ENCODE results near the gene TMED5. TPM values are rescaled to one million over a fixed set of nuclear protein-coding genes. Genes with fewer than 3 reads are reported as not detected.

The TMED5 gene
- total RNA-seq, 1 experiment from 2014 or later = 32.6 TPM

DNA sequence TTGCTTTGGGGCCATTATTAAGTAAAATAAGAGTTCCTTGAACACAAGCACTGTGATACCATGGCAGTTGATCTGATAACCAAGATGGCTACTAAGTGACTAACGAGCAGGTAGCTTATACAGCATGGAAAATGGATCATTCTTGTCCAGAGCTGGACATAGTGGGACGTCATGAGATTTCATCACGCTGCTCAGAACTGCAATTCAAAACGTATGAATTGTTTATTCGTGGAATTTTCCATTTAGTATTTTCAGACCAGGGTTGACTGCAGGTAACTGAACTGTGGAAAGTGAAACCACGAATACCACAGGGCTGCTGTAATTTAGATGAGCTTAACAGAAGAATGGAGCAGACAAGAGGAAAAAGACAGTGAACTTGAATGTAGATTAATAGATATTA is 39.2 kb upstream of the TMED5 start:
- no peaks in the 10 kb centered on the region for H3K9me2 ChIP-seq (ENCODE audit: insufficient read depth)
- ATAC-seq (no peak), DNase-seq (ENCODE audit: low read depth, low spot score) (no peak)
- TF ChIP-seq, protein P1, sequence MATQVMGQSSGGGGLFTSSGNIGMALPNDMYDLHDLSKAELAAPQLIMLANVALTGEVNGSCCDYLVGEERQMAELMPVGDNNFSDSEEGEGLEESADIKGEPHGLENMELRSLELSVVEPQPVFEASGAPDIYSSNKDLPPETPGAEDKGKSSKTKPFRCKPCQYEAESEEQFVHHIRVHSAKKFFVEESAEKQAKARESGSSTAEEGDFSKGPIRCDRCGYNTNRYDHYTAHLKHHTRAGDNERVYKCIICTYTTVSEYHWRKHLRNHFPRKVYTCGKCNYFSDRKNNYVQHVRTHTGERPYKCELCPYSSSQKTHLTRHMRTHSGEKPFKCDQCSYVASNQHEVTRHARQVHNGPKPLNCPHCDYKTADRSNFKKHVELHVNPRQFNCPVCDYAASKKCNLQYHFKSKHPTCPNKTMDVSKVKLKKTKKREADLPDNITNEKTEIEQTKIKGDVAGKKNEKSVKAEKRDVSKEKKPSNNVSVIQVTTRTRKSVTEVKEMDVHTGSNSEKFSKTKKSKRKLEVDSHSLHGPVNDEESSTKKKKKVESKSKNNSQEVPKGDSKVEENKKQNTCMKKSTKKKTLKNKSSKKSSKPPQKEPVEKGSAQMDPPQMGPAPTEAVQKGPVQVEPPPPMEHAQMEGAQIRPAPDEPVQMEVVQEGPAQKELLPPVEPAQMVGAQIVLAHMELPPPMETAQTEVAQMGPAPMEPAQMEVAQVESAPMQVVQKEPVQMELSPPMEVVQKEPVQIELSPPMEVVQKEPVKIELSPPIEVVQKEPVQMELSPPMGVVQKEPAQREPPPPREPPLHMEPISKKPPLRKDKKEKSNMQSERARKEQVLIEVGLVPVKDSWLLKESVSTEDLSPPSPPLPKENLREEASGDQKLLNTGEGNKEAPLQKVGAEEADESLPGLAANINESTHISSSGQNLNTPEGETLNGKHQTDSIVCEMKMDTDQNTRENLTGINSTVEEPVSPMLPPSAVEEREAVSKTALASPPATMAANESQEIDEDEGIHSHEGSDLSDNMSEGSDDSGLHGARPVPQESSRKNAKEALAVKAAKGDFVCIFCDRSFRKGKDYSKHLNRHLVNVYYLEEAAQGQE (IDR thresholded peaks at IDR 0.05; ENCODE audit: low read depth) = no peak
- ChIA-PET CTCF (no interaction called here), RAD21 (ENCODE audit: low non-redundant PET in 1 of 2, low total read pairs in 2 of 2, uncharacterized antibody in 2 of 2, unreplicated experiment in 2 of 2) (no interaction called here), POLR2A (no interaction called here)
- no peak overlapping the region for H3K4me3 ChIP-seq (replicated peaks in 1 of 2; ENCODE audit: low read depth in 1 of 2, low read length in 2 of 2)
- no peaks in the 10 kb centered on the region for H3K79me2 ChIP-seq (ENCODE audit: insufficient read depth, low read length)
- no peaks in the 10 kb centered on the region; the same call in 1 of the 2 replicates for H4K20me1 ChIP-seq (ENCODE audit: insufficient read depth)
- intact Hi-C loops (cut with micrococcal nuclease) = no loop called here
- no peaks in the 10 kb centered on the region for H3K4me1 ChIP-seq (ENCODE audit: control insufficient read depth in 1 of 2, insufficient read depth in 2 of 2, low read length in 2 of 2)
- H3K9me3 ChIP-seq (ENCODE audit: control insufficient read depth in 1 of 2, insufficient read depth in 1 of 2, low read depth in 1 of 2, low read length in 2 of 2) = no peaks in the 10 kb centered on the region
- no peaks in the 10 kb centered on the region for H3K27me3 ChIP-seq (ENCODE audit: insufficient read depth, low read length)
- no peak overlapping the region for H3K9ac ChIP-seq (ENCODE audit: low read length)
- no peak overlapping the region for H3K4me2 ChIP-seq (ENCODE audit: low read length)
- H3K36me3 ChIP-seq (ENCODE audit: control insufficient read depth in 1 of 2, insufficient read depth in 2 of 2, low read length in 2 of 2) = peaks cover 16 to 22% of the 10 kb centered on the region in 2 experiments; a peak in 3 of 4 replicates
- no peak overlapping the region for H2AFZ ChIP-seq (ENCODE audit: low read depth, low read length, poor library complexity, severe bottlenecking)
- H3K27ac ChIP-seq (ENCODE audit: low read depth, low read length) = no peak overlapping the region
- BruUV-seq (replicated peaks) = no TSS peak

DNA sequence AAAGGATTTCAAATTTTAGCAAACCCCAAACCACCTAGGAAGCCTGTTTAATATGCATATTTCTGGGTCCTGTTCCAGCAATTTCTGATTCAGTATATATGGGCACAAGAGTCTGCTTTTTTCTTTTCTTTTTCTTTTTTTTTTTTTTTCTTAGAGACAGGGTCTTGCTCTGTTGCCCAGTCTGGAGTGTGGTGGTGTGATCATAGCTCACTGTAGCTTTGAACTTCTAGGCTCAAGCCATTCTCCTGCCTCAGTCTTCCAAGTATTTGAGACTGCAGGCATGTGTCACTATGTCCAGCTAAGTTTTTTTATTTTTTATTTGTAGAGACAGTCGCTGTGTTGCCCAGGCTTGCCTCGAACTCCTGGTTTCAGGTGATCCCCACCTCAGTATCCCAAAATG is 35.1 kb upstream of the TMED5 start:
- no peak overlapping the region for H3K4me2 ChIP-seq (ENCODE audit: low read length)

More for the DNA sequence above, 35.1 kb upstream of the TMED5 start:
- CTCF ChIA-PET = no interaction called here
- no peak overlapping the region for H3K4me3 ChIP-seq (replicated peaks in 1 of 2; ENCODE audit: low read depth in 1 of 2, low read length in 2 of 2)
- no peak overlapping the region for H3K27ac ChIP-seq (ENCODE audit: low read depth, low read length)
- peaks cover 13 to 16% of the 10 kb centered on the region in 2 experiments; a peak in 3 of 4 replicates for H3K36me3 ChIP-seq (ENCODE audit: control insufficient read depth in 1 of 2, insufficient read depth in 2 of 2, low read length in 2 of 2)
- H3K9ac ChIP-seq (ENCODE audit: low read length) = no peak overlapping the region
- H3K79me2 ChIP-seq (ENCODE audit: insufficient read depth, low read length) = no peaks in the 10 kb centered on the region
- DNase-seq (ENCODE audit: low read depth, low spot score) (no peak), ATAC-seq (no peak)
- no peaks in the 10 kb centered on the region for H4K20me1 ChIP-seq (ENCODE audit: insufficient read depth)
- H3K27me3 ChIP-seq (ENCODE audit: insufficient read depth, low read length) = no peaks in the 10 kb centered on the region
- no peaks in the 10 kb centered on the region for H3K9me2 ChIP-seq (ENCODE audit: insufficient read depth)
- H3K4me1 ChIP-seq (ENCODE audit: control insufficient read depth in 1 of 2, insufficient read depth in 2 of 2, low read length in 2 of 2) = no peaks in the 10 kb centered on the region
- no peak overlapping the region for H2AFZ ChIP-seq (ENCODE audit: low read depth, low read length, poor library complexity, severe bottlenecking)
- H3K9me3 ChIP-seq (ENCODE audit: control insufficient read depth in 1 of 2, insufficient read depth in 1 of 2, low read depth in 1 of 2, low read length in 2 of 2) = no peaks in the 10 kb centered on the region
- TF ChIP-seq FOSL1 (IDR thresholded peaks at IDR 0.05; ENCODE audit: low read depth) (no peak), POLR2AphosphoS5 (IDR thresholded peaks at IDR 0.05; ENCODE audit: low read depth, low read length) (no peak), CEBPB (IDR thresholded peaks at IDR 0.05; ENCODE audit: low read depth) (no peak), POLR2A (IDR thresholded peaks at IDR 0.05; ENCODE audit: borderline replicate concordance, extremely low read depth, insufficient read depth, insufficient read length) (no peak), EGR1 (IDR thresholded peaks at IDR 0.05; ENCODE audit: low read depth) (no peak), EZH2 (IDR thresholded peaks at IDR 0.05) (no peak)
- TF ChIP-seq, protein P2, sequence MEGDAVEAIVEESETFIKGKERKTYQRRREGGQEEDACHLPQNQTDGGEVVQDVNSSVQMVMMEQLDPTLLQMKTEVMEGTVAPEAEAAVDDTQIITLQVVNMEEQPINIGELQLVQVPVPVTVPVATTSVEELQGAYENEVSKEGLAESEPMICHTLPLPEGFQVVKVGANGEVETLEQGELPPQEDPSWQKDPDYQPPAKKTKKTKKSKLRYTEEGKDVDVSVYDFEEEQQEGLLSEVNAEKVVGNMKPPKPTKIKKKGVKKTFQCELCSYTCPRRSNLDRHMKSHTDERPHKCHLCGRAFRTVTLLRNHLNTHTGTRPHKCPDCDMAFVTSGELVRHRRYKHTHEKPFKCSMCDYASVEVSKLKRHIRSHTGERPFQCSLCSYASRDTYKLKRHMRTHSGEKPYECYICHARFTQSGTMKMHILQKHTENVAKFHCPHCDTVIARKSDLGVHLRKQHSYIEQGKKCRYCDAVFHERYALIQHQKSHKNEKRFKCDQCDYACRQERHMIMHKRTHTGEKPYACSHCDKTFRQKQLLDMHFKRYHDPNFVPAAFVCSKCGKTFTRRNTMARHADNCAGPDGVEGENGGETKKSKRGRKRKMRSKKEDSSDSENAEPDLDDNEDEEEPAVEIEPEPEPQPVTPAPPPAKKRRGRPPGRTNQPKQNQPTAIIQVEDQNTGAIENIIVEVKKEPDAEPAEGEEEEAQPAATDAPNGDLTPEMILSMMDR (IDR thresholded peaks at IDR 0.05 in 2 of 3, conservative IDR thresholded peaks at IDR 0.05 in 1 of 3; ENCODE audit: borderline replicate concordance in 1 of 3, insufficient read depth in 1 of 3, low read depth in 2 of 3, low read length in 2 of 3) = no peak
- RAD21 ChIA-PET (ENCODE audit: low non-redundant PET in 1 of 2, low total read pairs in 2 of 2, uncharacterized antibody in 2 of 2, unreplicated experiment in 2 of 2) = no interaction called here
- intact Hi-C loops (cut with micrococcal nuclease) = no loop called here
- BruUV-seq (replicated peaks) = no TSS peak
- POLR2A ChIA-PET = no interaction called here

All from HCT116 (cell line).